ENCODE results near the gene OPN1SW. TPM values are rescaled to one million over a fixed set of nuclear protein-coding genes. Genes with fewer than 3 reads are reported as not detected.

The OPN1SW gene
- total RNA-seq, 2 experiments from 2014 or later: not detected

- ChIA-PET POLR2A (interaction anchor here (1.3 kb wide), 1 partner anchor 13 kb away, joined by 3 read pairs; the partner anchor contains the start of gene CALU), CTCF (interaction anchor here (1.0 to 1.6 kb wide), 3 partner anchors 9 to 103 kb away, joined by 3 to 6 read pairs (median 3); partner anchors contain the start of gene CALU)
Observed at GRCh38 chr7:128725531-128725930, 50.1 kb downstream of the OPN1SW start.

DNA sequence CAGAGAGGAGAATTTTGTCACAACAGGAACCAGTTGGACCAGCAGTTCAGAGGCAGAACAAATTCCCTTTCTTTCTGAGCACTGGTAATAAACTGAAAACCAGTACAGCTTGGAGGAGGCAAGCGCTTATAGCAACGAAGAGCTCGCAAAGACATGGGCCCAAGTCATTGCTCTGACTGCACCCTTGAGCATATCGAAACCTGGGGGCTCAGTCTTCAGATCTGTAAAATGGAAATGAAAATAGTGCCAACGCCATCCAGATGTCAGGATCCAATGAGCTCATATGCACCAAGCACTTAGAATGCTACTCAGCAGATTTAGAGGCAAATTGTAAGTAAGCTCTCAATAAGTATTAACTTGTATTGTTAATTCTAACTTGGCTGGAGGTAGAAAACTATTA, 50.9 kb downstream of the OPN1SW start:
- POLR2A ChIA-PET: interaction anchor here (1.3 kb wide), 1 partner anchor 14 kb away, joined by 3 read pairs; the partner anchor contains the start of gene CALU
- Mint-ChIP-seq H3K4me3 (no peak overlapping the region), H3K27ac (no peak overlapping the region), H3K9me3 (no peaks in the 10 kb centered on the region), H3K27me3 (no peaks in the 10 kb centered on the region), H3K36me3 (ENCODE audit: low read depth) (no peaks in the 10 kb centered on the region), H3K4me1 (ENCODE audit: low read depth) (no peaks in the 10 kb centered on the region)
- ATAC-seq (no peak), DNase-seq (no peak)
- TF ChIP-seq, protein P1, sequence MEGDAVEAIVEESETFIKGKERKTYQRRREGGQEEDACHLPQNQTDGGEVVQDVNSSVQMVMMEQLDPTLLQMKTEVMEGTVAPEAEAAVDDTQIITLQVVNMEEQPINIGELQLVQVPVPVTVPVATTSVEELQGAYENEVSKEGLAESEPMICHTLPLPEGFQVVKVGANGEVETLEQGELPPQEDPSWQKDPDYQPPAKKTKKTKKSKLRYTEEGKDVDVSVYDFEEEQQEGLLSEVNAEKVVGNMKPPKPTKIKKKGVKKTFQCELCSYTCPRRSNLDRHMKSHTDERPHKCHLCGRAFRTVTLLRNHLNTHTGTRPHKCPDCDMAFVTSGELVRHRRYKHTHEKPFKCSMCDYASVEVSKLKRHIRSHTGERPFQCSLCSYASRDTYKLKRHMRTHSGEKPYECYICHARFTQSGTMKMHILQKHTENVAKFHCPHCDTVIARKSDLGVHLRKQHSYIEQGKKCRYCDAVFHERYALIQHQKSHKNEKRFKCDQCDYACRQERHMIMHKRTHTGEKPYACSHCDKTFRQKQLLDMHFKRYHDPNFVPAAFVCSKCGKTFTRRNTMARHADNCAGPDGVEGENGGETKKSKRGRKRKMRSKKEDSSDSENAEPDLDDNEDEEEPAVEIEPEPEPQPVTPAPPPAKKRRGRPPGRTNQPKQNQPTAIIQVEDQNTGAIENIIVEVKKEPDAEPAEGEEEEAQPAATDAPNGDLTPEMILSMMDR (IDR thresholded peaks at IDR 0.05): no peak
- CTCF ChIA-PET: interaction anchor here (1.0 kb wide), 2 partner anchors 10 to 103 kb away, joined by 3 read pairs; no protein-coding TSS in a partner anchor
- intact Hi-C loops (cut with micrococcal nuclease): no loop called here

More at GRCh38 chr7:128725531-128725930, 50.1 kb downstream of the OPN1SW start:
- Mint-ChIP-seq H3K4me1 (ENCODE audit: low read depth) (no peaks in the 10 kb centered on the region), H3K9me3 (no peaks in the 10 kb centered on the region), H3K4me3 (no peak overlapping the region), H3K27me3 (no peaks in the 10 kb centered on the region), H3K27ac (no peak overlapping the region), H3K36me3 (ENCODE audit: low read depth) (no peaks in the 10 kb centered on the region)
- no peak for DNase-seq
- intact Hi-C loops (cut with micrococcal nuclease): no loop called here
- TF ChIP-seq, protein P1 (IDR thresholded peaks at IDR 0.05): no peak
- ATAC-seq: no peak

Other genes starting within 250 kb of the OPN1SW start
- gene GARIN1A, start 103.5 kb downstream of the OPN1SW start, total RNA-seq: under 1 TPM in 1 of 2 experiments, not detected in 1; 0.25 TPM
- gene CALU, start 36.4 kb downstream of the OPN1SW start, total RNA-seq: 10 to 100 TPM; 30.9 to 33.1 TPM
- gene CCDC136, start 16.2 kb upstream of the OPN1SW start, total RNA-seq: 1 to 10 TPM; 7.6 to 9.6 TPM
- gene FLNC, start 54.6 kb upstream of the OPN1SW start, total RNA-seq: under 1 TPM; 0.14 to 0.16 TPM
- 100 to 1,000 TPM; 109 to 113 TPM for gene ATP6V1F, start 87.1 kb upstream of the OPN1SW start, total RNA-seq
- gene KCP, start 134.9 kb upstream of the OPN1SW start, total RNA-seq: not detected
- gene IRF5, start 162.1 kb upstream of the OPN1SW start, total RNA-seq: 1 to 10 TPM; 6.5 to 7.7 TPM

Measured in activated CD8-positive, alpha-beta T cell treated with anti-CD3 and anti-CD28 coated beads for 36 hours (primary cell).